HG02884 (cell line): ENCODE measurements around the gene SRGAP1.

ENCODE experiments used
- ATAC-seq: cut with Tn5 transposase; IDR thresholded peaks from one replicate; pipeline ENCODE4 v1.9.1; 2021; ENCODE audit warnings: mild to moderate bottlenecking, moderate library complexity; ENCODE audit not compliant: unreplicated experiment

Gene SRGAP1

GRCh38 chr12:63900922-63901793 lies 56.7 kb downstream of the SRGAP1 start:
- no peak for ATAC-seq

GRCh38 chr12:63904653-63905052 lies 60.2 kb downstream of the SRGAP1 start:
- no peak for ATAC-seq

DNA sequence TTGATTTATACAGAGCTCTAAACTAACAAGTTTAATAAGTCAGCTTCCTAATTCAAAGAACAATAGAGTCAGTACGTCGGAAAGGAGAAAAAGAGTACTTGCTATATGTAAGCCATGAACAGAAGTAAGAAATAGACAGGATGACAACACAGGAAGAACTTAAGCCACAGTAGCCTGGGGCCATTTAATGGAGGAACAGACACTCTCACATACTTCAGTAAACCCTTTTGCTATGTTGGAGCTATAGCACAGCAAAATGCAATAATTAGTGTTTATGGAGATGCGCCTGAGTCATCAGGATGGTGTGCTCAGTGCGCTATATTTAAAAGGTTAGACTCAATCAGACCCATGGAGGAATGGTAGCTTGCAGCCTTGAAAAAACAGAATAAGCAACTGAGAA lies 61.0 kb downstream of the SRGAP1 start:
- no peak for ATAC-seq

DNA sequence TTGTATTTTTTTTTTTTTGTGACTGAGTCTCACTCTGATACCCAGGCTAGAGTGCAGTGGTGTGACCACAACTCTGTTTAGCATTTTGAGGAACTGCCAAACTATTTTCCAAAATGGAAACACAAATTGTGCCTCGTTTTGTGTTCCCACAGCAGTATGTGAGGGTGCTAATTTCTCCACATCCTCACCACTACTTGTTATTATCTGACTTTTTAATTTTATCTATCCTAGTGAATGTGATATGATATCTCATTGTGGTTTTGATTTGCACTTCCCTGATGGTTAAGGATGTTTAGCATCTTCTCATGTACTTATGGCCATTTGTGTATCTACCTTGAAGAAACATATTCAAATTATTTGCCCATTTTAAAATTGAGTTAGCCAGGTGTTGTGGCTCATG lies 62.4 kb downstream of the SRGAP1 start:
- no peak for ATAC-seq

GRCh38 chr12:63907561-63907960 lies 63.1 kb downstream of the SRGAP1 start:
- ATAC-seq: no peak

GRCh38 chr12:63909746-63910145 lies 65.2 kb downstream of the SRGAP1 start:
- ATAC-seq: no peak

GRCh38 chr12:63911341-63911740 lies 66.8 kb downstream of the SRGAP1 start:
- no peak for ATAC-seq

- no peak for ATAC-seq
Measured at GRCh38 chr12:63912651-63913050, 68.2 kb downstream of the SRGAP1 start.

GRCh38 chr12:63913929-63914328 lies 69.4 kb downstream of the SRGAP1 start:
- ATAC-seq: no peak

GRCh38 chr12:63915105-63915800 lies 70.8 kb downstream of the SRGAP1 start:
- ATAC-seq: no peak

- no peak for ATAC-seq
Measured at GRCh38 chr12:63916561-63917476, 72.3 kb downstream of the SRGAP1 start.

DNA sequence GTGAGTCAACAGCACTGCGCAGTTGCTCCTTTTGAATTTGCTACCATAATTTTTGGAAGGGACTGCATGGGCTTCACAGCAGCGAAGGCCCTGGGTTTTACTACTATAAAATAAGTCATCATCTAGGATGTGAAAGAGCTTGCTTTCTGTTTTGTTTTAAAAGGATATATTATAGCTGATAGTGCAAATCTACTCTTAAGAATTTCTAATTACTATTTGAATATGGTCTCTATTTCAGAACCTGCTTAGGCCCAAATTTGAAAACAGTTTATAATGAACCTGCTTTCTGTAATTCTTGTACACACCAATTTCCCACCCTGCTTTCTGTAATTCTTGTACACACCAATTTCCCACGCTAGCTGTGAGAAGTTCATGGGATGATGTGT lies 73.0 kb downstream of the SRGAP1 start:
- ATAC-seq: no peak

DNA sequence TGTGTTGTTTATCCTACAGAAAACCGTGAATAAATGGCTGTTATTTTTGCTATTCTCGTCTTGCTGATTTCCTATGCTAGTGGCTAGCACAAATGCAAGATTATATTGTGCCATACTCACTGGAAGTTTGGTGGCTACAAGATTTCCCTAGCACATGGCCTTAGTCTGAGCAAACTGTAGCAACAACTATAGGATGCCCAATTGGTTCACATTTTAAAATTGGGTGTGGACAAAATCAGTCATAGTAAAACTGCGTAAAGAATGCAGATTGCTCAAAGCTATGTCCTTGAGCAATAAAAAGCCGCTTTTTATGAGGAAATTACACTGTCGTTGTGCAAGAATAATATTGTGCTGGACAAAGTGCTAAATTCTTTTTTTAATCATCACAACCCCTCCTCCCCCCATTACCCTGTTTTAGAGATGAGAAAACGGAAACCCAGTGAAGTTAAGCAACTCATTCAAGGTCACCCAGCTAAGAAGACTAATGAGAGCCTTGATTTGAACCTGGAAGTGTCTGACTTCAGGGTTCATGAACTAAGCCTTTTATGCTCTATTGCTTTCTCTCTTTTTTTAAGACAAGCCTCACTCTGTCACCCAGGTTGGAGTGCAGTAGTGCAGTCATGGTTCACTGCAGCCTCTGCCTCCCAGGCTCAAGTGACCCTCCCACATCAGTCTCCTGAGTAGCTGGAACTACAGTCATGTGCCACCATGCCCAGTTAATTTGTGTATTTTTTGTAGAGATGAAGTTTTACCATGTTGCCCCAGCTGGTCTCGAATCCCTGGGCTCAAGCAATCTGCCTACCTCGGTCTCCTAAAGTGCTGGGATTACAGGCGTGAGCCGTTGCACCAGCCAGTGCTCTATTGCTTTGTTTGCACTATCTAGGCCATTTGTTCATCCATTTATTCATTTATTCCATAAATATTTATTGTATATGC lies 73.6 kb downstream of the SRGAP1 start:
- peak; percentile 63 for ATAC-seq

GRCh38 chr12:63918800-63919300 lies 74.3 kb downstream of the SRGAP1 start:
- no peak for ATAC-seq

DNA sequence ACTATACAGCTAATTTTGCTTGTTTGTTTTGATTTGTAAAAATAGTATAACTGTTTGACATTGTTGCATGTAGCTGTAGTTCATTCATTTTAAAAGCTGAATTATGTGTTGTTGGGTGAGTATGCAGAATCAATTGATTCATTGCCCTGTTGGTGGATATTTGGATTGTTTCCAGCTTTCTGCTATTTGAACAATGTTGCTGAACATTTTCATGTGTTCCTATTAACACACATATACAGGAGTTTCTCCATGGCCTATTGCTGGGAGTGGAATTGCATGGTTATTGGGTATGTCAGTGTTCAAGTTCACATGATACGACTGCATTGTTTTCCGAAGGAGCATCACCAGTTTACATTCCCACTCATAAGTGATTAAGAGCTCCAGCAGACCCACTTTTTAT lies 75.3 kb downstream of the SRGAP1 start:
- no peak for ATAC-seq

- ATAC-seq: no peak
Measured at GRCh38 chr12:63921157-63921556, 76.7 kb downstream of the SRGAP1 start.

DNA sequence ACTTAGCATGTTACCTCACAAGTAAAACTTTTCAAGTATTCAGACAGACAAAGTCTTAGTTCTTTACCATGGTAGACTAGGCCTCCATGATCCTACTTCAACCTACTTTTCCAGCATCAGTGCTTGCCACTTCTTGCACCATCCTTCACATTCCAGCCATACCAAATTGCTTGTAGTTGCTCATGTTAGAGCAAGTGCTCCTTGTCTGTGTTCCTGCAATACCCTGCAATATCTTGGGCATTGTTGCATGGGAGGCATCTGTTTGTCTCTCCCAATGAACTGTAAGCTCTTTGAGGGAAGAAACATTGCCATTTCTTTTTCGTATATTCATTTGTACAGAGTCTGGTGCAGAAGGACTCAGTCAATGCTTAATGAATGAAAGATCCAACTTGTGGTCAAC lies 78.0 kb downstream of the SRGAP1 start:
- no peak for ATAC-seq

DNA sequence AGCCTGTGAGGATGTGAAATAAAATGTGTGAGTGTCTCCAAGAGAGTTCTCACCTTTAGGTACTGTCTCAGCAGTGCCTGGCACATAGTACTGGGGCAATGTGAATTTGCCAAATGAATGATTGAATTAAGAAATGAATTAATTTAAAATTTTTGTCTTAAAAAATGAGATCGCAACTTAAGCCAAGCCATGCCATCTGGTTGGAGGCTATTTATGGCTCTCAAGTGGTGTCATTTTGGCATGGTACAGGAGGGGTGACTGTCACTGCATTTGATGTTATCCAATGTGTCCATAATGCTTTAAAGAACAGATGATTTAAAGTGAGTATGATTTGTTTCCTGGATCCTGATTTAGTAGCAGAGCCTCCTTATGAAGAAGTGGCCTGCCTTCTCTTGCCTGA lies 80.3 kb downstream of the SRGAP1 start:
- no peak for ATAC-seq

GRCh38 chr12:63927511-63927910 lies 83.0 kb downstream of the SRGAP1 start:
- ATAC-seq: no peak

DNA sequence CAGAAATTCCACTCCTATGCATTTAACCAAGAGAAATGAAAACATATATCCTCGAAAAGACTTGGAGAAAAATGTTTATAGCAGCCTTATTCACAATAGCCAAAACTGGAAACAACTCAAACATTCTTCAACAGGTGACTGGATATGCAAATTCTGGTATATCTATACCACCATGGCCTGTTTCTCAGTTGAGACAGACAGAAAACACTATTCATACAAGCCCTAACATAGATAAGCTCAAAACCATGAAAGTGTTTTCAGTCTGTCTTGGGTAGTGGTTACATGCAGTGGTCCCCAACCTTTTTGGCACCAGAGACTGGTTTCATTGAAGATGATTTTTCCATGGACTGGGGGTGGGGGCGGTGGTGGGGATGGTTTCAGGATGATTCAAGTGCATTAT lies 83.8 kb downstream of the SRGAP1 start:
- ATAC-seq: peak; percentile 60
